Left lung (tissue), 10 donors: ENCODE measurements around the gene CUX1. TPM values are rescaled to one million over a fixed set of nuclear protein-coding genes. Genes with fewer than 3 reads are reported as not detected.
A peak's percentile ranks its signal among the peaks of the same experiment; 100 is the strongest.
"Not testable (repeated sequence)": the region's sequence is repeated elsewhere in the genome, so short reads cannot be mapped to it uniquely, and the experiment has no call there.

Experiments used
- ATAC-seq: fragments of 200-7000 bp; cut with Tn5 transposase; one replicate; pipeline ENCODE4 v1.9.1; 2020; ENCODE audit warnings: moderate library complexity
- DNase-seq, 4 donors: peaks; one replicate each; pipeline ENCODE4 v3.0.0-alpha.2; 2013 to 2020
- H3K27ac ChIP-seq, 2 donors: fragments of 200-600 bp; sonication (generic) in 1 of 2; one replicate each; pipeline versions ENCODE4 v1.5.0 to v1.8.0; 2020 to 2021
- H3K27me3 ChIP-seq, 2 donors: fragments of 200-600 bp; sonication (generic) in 1 of 2; one replicate each; pipeline versions ENCODE4 v1.5.0 to v1.8.0; 2020 to 2021
- H3K36me3 ChIP-seq, 2 donors: fragments of 200-600 bp; sonication (generic) in 1 of 2; one replicate each; pipeline versions ENCODE4 v1.5.0 to v1.8.0; 2020 to 2021
- H3K4me1 ChIP-seq, 2 donors: fragments of 200-600 bp; one replicate each; pipeline ENCODE4 v1.8.0; 2021
- H3K4me3 ChIP-seq, 2 donors: fragments of 200-600 bp; sonication (generic) in 1 of 2; one replicate each; pipeline versions ENCODE4 v1.5.0 to v1.8.0; 2020 to 2021; ENCODE audit warnings: mild to moderate bottlenecking in 1 of 2
- H3K9me3 ChIP-seq, 2 donors: fragments of 200-600 bp; sonication (generic) in 1 of 2; one replicate each; pipeline versions ENCODE4 v1.5.0 to v1.8.0; 2020 to 2021
- CTCF ChIP-seq, 2 donors: fragments of 200-600 bp; sonication (generic) in 1 of 2; IDR thresholded peaks; one replicate each; pipeline versions ENCODE4 v1.5.0 to v1.8.0; 2021; ENCODE audit warnings: antibody characterized with exemption in 2 of 2
- intact Hi-C, 2 donors: fragments of 100-400 bp; cut with DNase I; formaldehyde crosslinking; loops; one replicate each; pipeline versions ENCODE4 v1.11.2 to v1.14.2; 2022
- polyA plus RNA-seq, 6 donors: library from polyadenylated mRNA; unstranded; fragments of 120-200 nt; gene quantifications; one replicate each; pipeline ENCODE4 v1.2.1, GENCODE V29; 2013; ENCODE audit not compliant: insufficient read length in 6 of 6
- total RNA-seq, 2 donors: library from RNA; stranded (reverse); fragmentation: NEBNext Ultra II Directional; extraction: Animal tissue kit (Norgen Biotek cat#: 25700); gene quantifications; one replicate each; pipeline ENCODE4 v1.2.1, GENCODE V29; 2021
- donor health status: DM: no; HTN: yes; CAD: no.
- donor health status: DM: no; HTN: no; CAD: no.

Gene CUX1
- total and polyA plus RNA-seq, 8 donors = 86.4 to 157 (median 96.4) TPM

- ATAC-seq (no peak), DNase-seq (no peak)
- H3K36me3 ChIP-seq = peaks cover 0 to 28% of the 10 kb centered on the region in 2 donors
- no peak overlapping the region for H3K27ac ChIP-seq
- TF ChIP-seq CTCF (IDR thresholded peaks at IDR 0.05) = no peak
- intact Hi-C loops = no loop called here
- peaks cover 0 to 5% of the 10 kb centered on the region in 2 donors for H3K4me1 ChIP-seq
- H3K4me3 ChIP-seq = no peak overlapping the region
- H3K27me3 ChIP-seq = peaks cover 0 to 16% of the 10 kb centered on the region in 2 donors
- no peaks in the 10 kb centered on the region for H3K9me3 ChIP-seq
These were observed 503.4 kb downstream of the CUX1 start for GRCh38 chr7:102320601-102321350.

- H3K36me3 ChIP-seq = peaks cover 0 to 28% of the 10 kb centered on the region in 2 donors
- intact Hi-C loops = no loop called here
- DNase-seq = peak in 1 of 4 donors; percentile 81
- H3K4me1 ChIP-seq = peaks cover 0 to 5% of the 10 kb centered on the region in 2 donors
- ATAC-seq = peak; percentile 58
- no peak overlapping the region for H3K27ac ChIP-seq
- TF ChIP-seq CTCF (IDR thresholded peaks at IDR 0.05) = no peak
- H3K27me3 ChIP-seq = peaks cover 2 to 17% of the 10 kb centered on the region in 2 donors
- H3K9me3 ChIP-seq = no peaks in the 10 kb centered on the region
- no peak overlapping the region for H3K4me3 ChIP-seq
These were observed 504.1 kb downstream of the CUX1 start for GRCh38 chr7:102321351-102322201.

- no peak overlapping the region for H3K27ac ChIP-seq
- H3K9me3 ChIP-seq = no peaks in the 10 kb centered on the region
- intact Hi-C loops = no loop called here
These were observed 504.8 kb downstream of the CUX1 start for GRCh38 chr7:102322202-102322715.

GRCh38 chr7:102323914-102324195, 506.4 kb downstream of the CUX1 start:
- DNase-seq = no peak
- H3K36me3 ChIP-seq = peaks cover 0 to 12% of the 10 kb centered on the region in 2 donors
- peaks cover 0 to 5% of the 10 kb centered on the region in 2 donors for H3K4me1 ChIP-seq
- ATAC-seq = no peak
- H3K27ac ChIP-seq = no peak overlapping the region
- H3K4me3 ChIP-seq = no peak overlapping the region
- intact Hi-C loops = no loop called here
- no peak for TF ChIP-seq CTCF (IDR thresholded peaks at IDR 0.05)
- H3K9me3 ChIP-seq = no peaks in the 10 kb centered on the region
- peaks cover 6 to 22% of the 10 kb centered on the region in 2 donors for H3K27me3 ChIP-seq

More at GRCh38 chr7:102322202-102322715, 504.8 kb downstream of the CUX1 start:
- ATAC-seq (no peak), DNase-seq (no peak)
- no peak for TF ChIP-seq CTCF (IDR thresholded peaks at IDR 0.05)
- Histone ChIP-seq H3K4me3 (no peak overlapping the region), H3K36me3 (peaks cover 0 to 24% of the 10 kb centered on the region in 2 donors), H3K4me1 (peaks cover 0 to 5% of the 10 kb centered on the region in 2 donors), H3K27me3 (peaks cover 6 to 22% of the 10 kb centered on the region in 2 donors)

- DNase-seq = peak in 1 of 4 donors; percentile 25
- ATAC-seq, H3K27ac ChIP-seq, H3K4me1 ChIP-seq, intact Hi-C loops, H3K9me3 ChIP-seq, H3K4me3 ChIP-seq: not testable (repeated sequence)
- H3K36me3 ChIP-seq = peaks cover 0 to 10% of the 10 kb centered on the region in 2 donors
- H3K27me3 ChIP-seq = peaks cover 6 to 22% of the 10 kb centered on the region in 2 donors
These were observed 507.7 kb downstream of the CUX1 start for GRCh38 chr7:102325106-102325505.
